ENCODE results near the gene CFAP20DC.
"Not testable (repeated sequence)": the region's sequence is repeated elsewhere in the genome, so short reads cannot be mapped to it uniquely, and the experiment has no call there.

CFAP20DC gene

GRCh38 chr3:58725326-58725853 is 324.4 kb downstream of the CFAP20DC start:
- Histone ChIP-seq H3K27me3 (ENCODE audit: control insufficient read depth, insufficient read depth, low read length) (no peaks in the 10 kb centered on the region), H3K4me1 (ENCODE audit: control insufficient read depth, insufficient read depth, low read length) (no peaks in the 10 kb centered on the region), H3K9me3 (ENCODE audit: control insufficient read depth, insufficient read depth, low read length) (no peaks in the 10 kb centered on the region), H3K4me3 (ENCODE audit: low read depth, low read length) (no peak overlapping the region), H3K36me3 (ENCODE audit: control insufficient read depth, insufficient read depth, low read length) (no peaks in the 10 kb centered on the region), H3K9ac (ENCODE audit: low read depth, low read length) (no peak overlapping the region)

GRCh38 chr3:58724336-58724735 is 325.5 kb downstream of the CFAP20DC start:
- Histone ChIP-seq H3K27me3 (ENCODE audit: control insufficient read depth, insufficient read depth, low read length) (no peaks in the 10 kb centered on the region), H3K9me3 (ENCODE audit: control insufficient read depth, insufficient read depth, low read length) (no peaks in the 10 kb centered on the region), H3K36me3 (ENCODE audit: control insufficient read depth, insufficient read depth, low read length) (no peaks in the 10 kb centered on the region), H3K9ac (ENCODE audit: low read depth, low read length) (no peak overlapping the region), H3K4me3 (ENCODE audit: low read depth, low read length) (no peak overlapping the region), H3K4me1 (ENCODE audit: control insufficient read depth, insufficient read depth, low read length) (no peaks in the 10 kb centered on the region)

GRCh38 chr3:58723173-58723572 is 326.7 kb downstream of the CFAP20DC start:
- H3K9me3 ChIP-seq (ENCODE audit: control insufficient read depth, insufficient read depth, low read length), result no peaks in the 10 kb centered on the region
- H3K27me3 ChIP-seq (ENCODE audit: control insufficient read depth, insufficient read depth, low read length), result no peaks in the 10 kb centered on the region
- no peak overlapping the region for H3K4me3 ChIP-seq (ENCODE audit: low read depth, low read length)
- no peak overlapping the region for H3K9ac ChIP-seq (ENCODE audit: low read depth, low read length)
- no peaks in the 10 kb centered on the region for H3K4me1 ChIP-seq (ENCODE audit: control insufficient read depth, insufficient read depth, low read length)
- no peaks in the 10 kb centered on the region for H3K36me3 ChIP-seq (ENCODE audit: control insufficient read depth, insufficient read depth, low read length)

- H3K4me3 ChIP-seq (ENCODE audit: low read depth, low read length), result no peak overlapping the region
- no peaks in the 10 kb centered on the region for H3K27me3 ChIP-seq (ENCODE audit: control insufficient read depth, insufficient read depth, low read length)
- H3K9me3 ChIP-seq (ENCODE audit: control insufficient read depth, insufficient read depth, low read length), result no peaks in the 10 kb centered on the region
- no peaks in the 10 kb centered on the region for H3K4me1 ChIP-seq (ENCODE audit: control insufficient read depth, insufficient read depth, low read length)
- H3K36me3 ChIP-seq (ENCODE audit: control insufficient read depth, insufficient read depth, low read length), result no peaks in the 10 kb centered on the region
- H3K9ac ChIP-seq (ENCODE audit: low read depth, low read length), result no peak overlapping the region
Observed at GRCh38 chr3:58722561-58722960, 327.3 kb downstream of the CFAP20DC start.

- no peaks in the 10 kb centered on the region for H3K9me3 ChIP-seq (ENCODE audit: control insufficient read depth, insufficient read depth, low read length)
- H3K4me1 ChIP-seq (ENCODE audit: control insufficient read depth, insufficient read depth, low read length), result no peaks in the 10 kb centered on the region
- no peaks in the 10 kb centered on the region for H3K27me3 ChIP-seq (ENCODE audit: control insufficient read depth, insufficient read depth, low read length)
- peaks cover 2% of the 10 kb centered on the region for H3K36me3 ChIP-seq (ENCODE audit: control insufficient read depth, insufficient read depth, low read length)
- H3K9ac ChIP-seq (ENCODE audit: low read depth, low read length), result no peak overlapping the region
- H3K4me3 ChIP-seq (ENCODE audit: low read depth, low read length), result no peak overlapping the region
Observed at GRCh38 chr3:58720526-58720925, 329.3 kb downstream of the CFAP20DC start.

- no peaks in the 10 kb centered on the region for H3K27me3 ChIP-seq (ENCODE audit: control insufficient read depth, insufficient read depth, low read length)
- H3K9me3 ChIP-seq (ENCODE audit: control insufficient read depth, insufficient read depth, low read length), result no peaks in the 10 kb centered on the region
- H3K9ac ChIP-seq (ENCODE audit: low read depth, low read length), result no peak overlapping the region
- H3K4me1 ChIP-seq (ENCODE audit: control insufficient read depth, insufficient read depth, low read length), result no peaks in the 10 kb centered on the region
- H3K36me3 ChIP-seq (ENCODE audit: control insufficient read depth, insufficient read depth, low read length), result peaks cover 3% of the 10 kb centered on the region
- H3K4me3 ChIP-seq (ENCODE audit: low read depth, low read length), result no peak overlapping the region
Observed at GRCh38 chr3:58719684-58720083, 330.1 kb downstream of the CFAP20DC start.

- H3K9ac ChIP-seq (ENCODE audit: low read depth, low read length), result no peak overlapping the region
- H3K4me3 ChIP-seq (ENCODE audit: low read depth, low read length), result no peak overlapping the region
- H3K36me3 ChIP-seq (ENCODE audit: control insufficient read depth, insufficient read depth, low read length), result peaks cover 3% of the 10 kb centered on the region
- no peaks in the 10 kb centered on the region for H3K4me1 ChIP-seq (ENCODE audit: control insufficient read depth, insufficient read depth, low read length)
- H3K27me3 ChIP-seq (ENCODE audit: control insufficient read depth, insufficient read depth, low read length), result no peaks in the 10 kb centered on the region
- no peaks in the 10 kb centered on the region for H3K9me3 ChIP-seq (ENCODE audit: control insufficient read depth, insufficient read depth, low read length)
Observed at GRCh38 chr3:58713715-58714401, 336.0 kb downstream of the CFAP20DC start.

- H3K4me3 ChIP-seq (ENCODE audit: low read depth, low read length), result no peak overlapping the region
- H3K9me3 ChIP-seq (ENCODE audit: control insufficient read depth, insufficient read depth, low read length), result no peaks in the 10 kb centered on the region
Observed at GRCh38 chr3:58711871-58712270, 338.0 kb downstream of the CFAP20DC start.

GRCh38 chr3:58708983-58709382 is 340.8 kb downstream of the CFAP20DC start:
- H3K27me3 ChIP-seq (ENCODE audit: control insufficient read depth, insufficient read depth, low read length); H3K36me3 ChIP-seq (ENCODE audit: control insufficient read depth, insufficient read depth, low read length); H3K9me3 ChIP-seq (ENCODE audit: control insufficient read depth, insufficient read depth, low read length); H3K4me3 ChIP-seq (ENCODE audit: low read depth, low read length); H3K4me1 ChIP-seq (ENCODE audit: control insufficient read depth, insufficient read depth, low read length); H3K9ac ChIP-seq (ENCODE audit: low read depth, low read length): not testable (repeated sequence)

More at GRCh38 chr3:58711871-58712270, 338.0 kb downstream of the CFAP20DC start:
- H3K4me1 ChIP-seq (ENCODE audit: control insufficient read depth, insufficient read depth, low read length), result no peaks in the 10 kb centered on the region
- peaks cover 3% of the 10 kb centered on the region for H3K36me3 ChIP-seq (ENCODE audit: control insufficient read depth, insufficient read depth, low read length)
- no peak overlapping the region for H3K9ac ChIP-seq (ENCODE audit: low read depth, low read length)
- H3K27me3 ChIP-seq (ENCODE audit: control insufficient read depth, insufficient read depth, low read length), result no peaks in the 10 kb centered on the region

GRCh38 chr3:58708116-58708791 is 341.6 kb downstream of the CFAP20DC start:
- Histone ChIP-seq H3K4me1 (ENCODE audit: control insufficient read depth, insufficient read depth, low read length) (no peaks in the 10 kb centered on the region), H3K9ac (ENCODE audit: low read depth, low read length) (no peak overlapping the region), H3K9me3 (ENCODE audit: control insufficient read depth, insufficient read depth, low read length) (no peaks in the 10 kb centered on the region), H3K4me3 (ENCODE audit: low read depth, low read length) (no peak overlapping the region), H3K36me3 (ENCODE audit: control insufficient read depth, insufficient read depth, low read length) (no peaks in the 10 kb centered on the region), H3K27me3 (ENCODE audit: control insufficient read depth, insufficient read depth, low read length) (no peaks in the 10 kb centered on the region)

- Histone ChIP-seq H3K36me3 (ENCODE audit: control insufficient read depth, insufficient read depth, low read length) (no peaks in the 10 kb centered on the region), H3K4me1 (ENCODE audit: control insufficient read depth, insufficient read depth, low read length) (no peaks in the 10 kb centered on the region), H3K4me3 (ENCODE audit: low read depth, low read length) (no peak overlapping the region), H3K9me3 (ENCODE audit: control insufficient read depth, insufficient read depth, low read length) (no peaks in the 10 kb centered on the region), H3K9ac (ENCODE audit: low read depth, low read length) (no peak overlapping the region), H3K27me3 (ENCODE audit: control insufficient read depth, insufficient read depth, low read length) (no peaks in the 10 kb centered on the region)
Observed at GRCh38 chr3:58707390-58707930, 342.4 kb downstream of the CFAP20DC start.
